ENCODE results near the gene PLXNA4. TPM values are rescaled to one million over a fixed set of nuclear protein-coding genes. Genes with fewer than 3 reads are reported as not detected.

PLXNA4 gene
- total RNA-seq, 4 donors from 2014 or later, result 0.49 to 7.1 (median 2.0) TPM

- Histone ChIP-seq H3K9me3 (no peaks in the 10 kb centered on the region), H3K36me3 (no peaks in the 10 kb centered on the region), H3K4me3 (no peak overlapping the region), H3K4me1 (no peaks in the 10 kb centered on the region), H3K27ac (no peak overlapping the region), H3K27me3 (no peaks in the 10 kb centered on the region)
- DNase-seq, result no peak
- TF ChIP-seq POLR2A (IDR thresholded peaks at IDR 0.05), result no peak
- no peak for TF ChIP-seq CTCF (IDR thresholded peaks at IDR 0.05)
- WGBS, 2 donors, result 65% methylated on average over 5 of the region's 5 CpGs; no CpG with 5 or more reads in 1 of the 2 donors
- intact Hi-C loops (cut with DNase I), result no loop called here
These were observed 382.4 kb downstream of the PLXNA4 start for GRCh38 chr7:132193898-132194297.

GRCh38 chr7:132192809-132193208 is 383.5 kb downstream of the PLXNA4 start:
- Histone ChIP-seq H3K36me3 (no peaks in the 10 kb centered on the region), H3K4me1 (no peaks in the 10 kb centered on the region), H3K27ac (no peak overlapping the region), H3K27me3 (no peaks in the 10 kb centered on the region), H3K9me3 (no peaks in the 10 kb centered on the region), H3K4me3 (no peak overlapping the region)
- intact Hi-C loops (cut with DNase I), result no loop called here
- no peak for DNase-seq
- no peak for TF ChIP-seq CTCF (IDR thresholded peaks at IDR 0.05)
- no peak for TF ChIP-seq POLR2A (IDR thresholded peaks at IDR 0.05)

GRCh38 chr7:132191418-132191817 is 384.9 kb downstream of the PLXNA4 start:
- no peak overlapping the region for H3K27ac ChIP-seq
- WGBS, 2 donors, result 57 to 69% methylated on average over 3 of the region's 3 CpGs
- no peak for DNase-seq

DNA sequence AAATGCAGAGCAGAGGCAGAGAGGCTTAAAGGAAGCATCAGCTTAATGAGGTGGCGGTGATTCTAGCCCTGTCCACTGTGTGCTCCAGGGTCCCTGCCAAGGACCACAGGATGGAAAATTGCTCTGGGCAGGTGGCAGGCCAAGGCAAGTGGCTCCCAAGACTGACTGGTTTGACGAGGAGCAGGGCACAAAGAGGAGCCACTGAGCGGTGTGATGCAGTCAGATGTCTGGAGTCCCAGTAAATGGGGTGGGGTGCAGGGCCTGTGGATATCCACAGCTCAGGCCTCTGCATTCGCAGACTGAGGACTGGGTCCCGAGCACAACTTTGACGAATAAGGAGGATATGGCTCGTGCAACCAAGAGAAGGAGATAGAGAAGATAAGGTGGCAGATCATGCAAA is 385.6 kb downstream of the PLXNA4 start:
- Histone ChIP-seq H3K4me3 (no peak overlapping the region), H3K36me3 (no peaks in the 10 kb centered on the region), H3K4me1 (no peaks in the 10 kb centered on the region), H3K9me3 (peaks cover 0 to 19% (median 18%) of the 10 kb centered on the region in 3 donors), H3K27me3 (no peaks in the 10 kb centered on the region), H3K27ac (no peak overlapping the region)
- intact Hi-C loops (cut with DNase I), result no loop called here
- WGBS, 2 donors, result 77 to 92% methylated on average over 5 to 6 of the region's 7 CpGs
- no peak for TF ChIP-seq POLR2A (IDR thresholded peaks at IDR 0.05)
- no peak for TF ChIP-seq CTCF (IDR thresholded peaks at IDR 0.05)
- no peak for DNase-seq

More at GRCh38 chr7:132191418-132191817, 384.9 kb downstream of the PLXNA4 start:
- Histone ChIP-seq H3K9me3 (peaks cover 0 to 13% (median 12%) of the 10 kb centered on the region in 3 donors), H3K4me1 (no peaks in the 10 kb centered on the region), H3K36me3 (no peaks in the 10 kb centered on the region), H3K4me3 (no peak overlapping the region), H3K27me3 (no peaks in the 10 kb centered on the region)
- intact Hi-C loops (cut with DNase I), result no loop called here
- no peak for TF ChIP-seq CTCF (IDR thresholded peaks at IDR 0.05)
- no peak for TF ChIP-seq POLR2A (IDR thresholded peaks at IDR 0.05)

DNA sequence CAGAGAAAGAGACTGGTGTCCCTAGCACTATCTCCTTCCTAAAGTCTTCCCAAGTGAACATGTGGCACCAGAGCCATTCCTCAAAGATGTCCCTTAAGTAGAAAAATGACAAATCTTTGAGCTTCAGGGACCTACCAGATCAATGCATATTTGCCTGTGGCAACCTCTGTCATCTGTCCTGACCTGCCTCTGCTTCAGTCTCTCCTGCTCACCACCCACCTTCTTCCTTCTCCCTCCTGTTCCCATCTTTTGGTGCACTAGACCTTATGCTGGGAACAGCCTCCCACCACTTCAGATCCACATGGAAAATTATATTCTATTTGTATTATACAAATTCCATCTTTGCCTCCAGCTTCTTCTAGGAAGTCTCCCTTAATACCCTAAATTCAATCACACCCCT is 386.4 kb downstream of the PLXNA4 start:
- no peaks in the 10 kb centered on the region for H3K36me3 ChIP-seq
- no peaks in the 10 kb centered on the region for H3K4me1 ChIP-seq
- H3K9me3 ChIP-seq, result peaks cover 0 to 20% (median 18%) of the 10 kb centered on the region in 3 donors
- H3K27ac ChIP-seq, result no peak overlapping the region
- no peak for DNase-seq
- no peak overlapping the region for H3K4me3 ChIP-seq
- TF ChIP-seq CTCF (IDR thresholded peaks at IDR 0.05), result no peak
- intact Hi-C loops (cut with DNase I), result no loop called here
- H3K27me3 ChIP-seq, result no peaks in the 10 kb centered on the region
